Stomach (tissue), 4 donors: ENCODE data around the gene NRIP2.

Source experiments
- EP300 ChIP-seq: sonication (generic); formaldehyde crosslinking; IDR thresholded peaks from one replicate; pipeline ENCODE4 v1.6.1; 2017; ENCODE audit warnings: antibody characterized with exemption
- POLR2A ChIP-seq, 4 donors: fragments of 450-650 bp; IDR thresholded peaks; one replicate each; pipeline ENCODE4 v1.6.1; 2016; ENCODE audit warnings: antibody characterized with exemption in 4 of 4, control low read depth in 2 of 4, mild to moderate bottlenecking in 1 of 4, moderate library complexity in 1 of 4
- TF ChIP-seq, protein P1 (sequence below), 7 experiments: fragments of 450-650 bp in 4 of 7; fragments of 200-600 bp in 3 of 7; sonication (generic) in 3 of 7; IDR thresholded peaks; one replicate each; pipeline ENCODE4 v1.5.1; 2016 to 2019; ENCODE audit warnings: antibody characterized with exemption in 7 of 7, control low read depth in 2 of 7, mild to moderate bottlenecking in 1 of 7

GRCh38 chr12:2864198-2864597 lies 29.4 kb upstream of the NRIP2 start:
- TF ChIP-seq, protein P1, sequence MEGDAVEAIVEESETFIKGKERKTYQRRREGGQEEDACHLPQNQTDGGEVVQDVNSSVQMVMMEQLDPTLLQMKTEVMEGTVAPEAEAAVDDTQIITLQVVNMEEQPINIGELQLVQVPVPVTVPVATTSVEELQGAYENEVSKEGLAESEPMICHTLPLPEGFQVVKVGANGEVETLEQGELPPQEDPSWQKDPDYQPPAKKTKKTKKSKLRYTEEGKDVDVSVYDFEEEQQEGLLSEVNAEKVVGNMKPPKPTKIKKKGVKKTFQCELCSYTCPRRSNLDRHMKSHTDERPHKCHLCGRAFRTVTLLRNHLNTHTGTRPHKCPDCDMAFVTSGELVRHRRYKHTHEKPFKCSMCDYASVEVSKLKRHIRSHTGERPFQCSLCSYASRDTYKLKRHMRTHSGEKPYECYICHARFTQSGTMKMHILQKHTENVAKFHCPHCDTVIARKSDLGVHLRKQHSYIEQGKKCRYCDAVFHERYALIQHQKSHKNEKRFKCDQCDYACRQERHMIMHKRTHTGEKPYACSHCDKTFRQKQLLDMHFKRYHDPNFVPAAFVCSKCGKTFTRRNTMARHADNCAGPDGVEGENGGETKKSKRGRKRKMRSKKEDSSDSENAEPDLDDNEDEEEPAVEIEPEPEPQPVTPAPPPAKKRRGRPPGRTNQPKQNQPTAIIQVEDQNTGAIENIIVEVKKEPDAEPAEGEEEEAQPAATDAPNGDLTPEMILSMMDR (IDR thresholded peaks at IDR 0.05): no peak
- no peak for TF ChIP-seq POLR2A (IDR thresholded peaks at IDR 0.05)
- no peak for TF ChIP-seq EP300
